Endothelial cell of umbilical vein (primary cell): ENCODE measurements around the gene CHAC1. TPM values are rescaled to one million over a fixed set of nuclear protein-coding genes. Genes with fewer than 3 reads are reported as not detected.

Experiments
- BruUV-seq: library from RNA; stranded (reverse); fragments of 400-500 nt; replicated peaks from 2 replicates; lab custom pipeline; 2021; lab: Mats Ljungman, UMichigan
- CTCF ChIA-PET: fragments of 300-600, 350-600 bp; sonication (Branson Sonifier 250); formaldehyde crosslinking; loops from one replicate; lab custom pipeline; 2021; ENCODE audit warnings: antibody characterized with exemption, inconsistent platforms; lab: Charles Lee
- POLR2A ChIA-PET: fragments of 300-600, 350-600 bp; sonication (Branson Sonifier 250); formaldehyde crosslinking; loops from one replicate; lab custom pipeline; 2021; ENCODE audit warnings: antibody characterized with exemption, inconsistent platforms; lab: Charles Lee
- DNase-seq: peaks from one replicate; pipeline ENCODE4 v3.0.0-alpha.2; 2011; ENCODE audit warnings: low read depth, low spot score
- FAIRE-seq: peaks from 2 replicates; lab custom pipeline; 2011; peaks lifted over from hg19 to GRCh38; lab: Jason Lieb, UNC
- H2AFZ ChIP-seq: 2 replicates; pipeline ENCODE4 v1.6.0; 2012; ENCODE audit warnings: low read depth, low read length, control low read depth, inconsistent platforms
- H3K27ac ChIP-seq: 2 replicates; pipeline ENCODE4 v1.5.1; 2011; ENCODE audit warnings: low read depth, mild to moderate bottlenecking, control low read depth, low read length, moderate library complexity; ENCODE audit not compliant: insufficient read depth
- H3K27me3 ChIP-seq, 2 experiments: 2 replicates each; pipeline versions ENCODE4 v1.6.0 to v1.6.1; 2011; ENCODE audit warnings: low read length in 2 of 2, mixed read lengths in 1 of 2; ENCODE audit not compliant: control insufficient read depth in 2 of 2, insufficient read depth in 2 of 2
- H3K36me3 ChIP-seq, 2 experiments: 2 replicates in 1 of 2; 3 replicates in 1 of 2; pipeline ENCODE4 v1.5.1; 2011; ENCODE audit warnings: low read length in 2 of 2, mild to moderate bottlenecking in 1 of 2, moderate library complexity in 1 of 2; ENCODE audit not compliant: control insufficient read depth in 2 of 2, insufficient read depth in 2 of 2; ENCODE audit errors: extremely low read depth in 1 of 2
- H3K4me1 ChIP-seq: 3 replicates; pipeline ENCODE4 v1.5.1; 2011; ENCODE audit warnings: mild to moderate bottlenecking, low read length; ENCODE audit not compliant: control insufficient read depth, insufficient read depth; ENCODE audit errors: extremely low read depth
- H3K4me2 ChIP-seq: 2 replicates; pipeline ENCODE4 v1.6.1; 2011; ENCODE audit warnings: low read length, control low read depth, mixed read lengths; ENCODE audit not compliant: insufficient read depth
- H3K4me3 ChIP-seq, 3 experiments: fragments of 200-600 bp in 1 of 3; sonication (generic), shearing (Covaris generic) in 1 of 3; replicated peaks in 1 of 3; 2 replicates each; pipeline ENCODE4 v1.5.1; 2011 to 2016; ENCODE audit warnings: control low read depth in 3 of 3, low read length in 3 of 3, mild to moderate bottlenecking in 2 of 3, inconsistent platforms in 1 of 3, low read depth in 1 of 3, moderate library complexity in 1 of 3; ENCODE audit not compliant: insufficient read depth in 1 of 3
- H3K79me2 ChIP-seq: 2 replicates; pipeline ENCODE4 v1.6.0; 2012; ENCODE audit warnings: low read length, inconsistent platforms; ENCODE audit not compliant: control insufficient read depth, insufficient read depth
- H3K9ac ChIP-seq: replicated peaks from 2 replicates; pipeline ENCODE3; 2011; ENCODE audit warnings: low read length, control low read depth; ENCODE audit not compliant: insufficient read depth; ENCODE audit errors: extremely low read depth
- H3K9me1 ChIP-seq: replicated peaks from 3 replicates; pipeline ENCODE4 v1.6.0; 2011; ENCODE audit warnings: mild to moderate bottlenecking, low read length; ENCODE audit not compliant: control insufficient read depth, insufficient read depth; ENCODE audit errors: extremely low read depth
- H3K9me3 ChIP-seq: replicated peaks from 2 replicates; pipeline ENCODE4 v1.5.1; 2012; ENCODE audit warnings: low read length, inconsistent platforms; ENCODE audit not compliant: control insufficient read depth, insufficient read depth
- H4K20me1 ChIP-seq: replicated peaks from 2 replicates; pipeline ENCODE3; 2011; ENCODE audit warnings: mild to moderate bottlenecking, low read length; ENCODE audit not compliant: control insufficient read depth, insufficient read depth; ENCODE audit errors: extremely low read depth
- CTCF ChIP-seq, 2 donors: IDR thresholded peaks; 1 replicate in 1 of 2; 2 replicates in 1 of 2; pipeline ENCODE4 v1.5.1; 2011; ENCODE audit warnings: low read length in 2 of 2, mild to moderate bottlenecking in 2 of 2, moderate library complexity in 2 of 2, control low read depth in 1 of 2, inconsistent platforms in 1 of 2, low read depth in 1 of 2; ENCODE audit not compliant: insufficient read depth in 1 of 2; ENCODE audit errors: extremely low read depth in 1 of 2
- EZH2 ChIP-seq: IDR thresholded peaks from 2 replicates; pipeline ENCODE4 v1.6.1; 2012; ENCODE audit warnings: borderline replicate concordance, low read depth, mild to moderate bottlenecking, moderate library complexity, low read length, inconsistent platforms; ENCODE audit not compliant: severe bottlenecking
- FOS ChIP-seq: IDR thresholded peaks from 2 replicates; pipeline ENCODE4 v1.6.1; 2011; ENCODE audit warnings: mild to moderate bottlenecking, low read length, moderate library complexity, borderline replicate concordance; ENCODE audit not compliant: insufficient read depth
- GATA2 ChIP-seq: IDR thresholded peaks from 2 replicates; pipeline ENCODE4 v1.7.0; 2011; ENCODE audit warnings: low read depth, mild to moderate bottlenecking, moderate library complexity, mixed read lengths, low read length; ENCODE audit not compliant: insufficient read length, insufficient read depth
- JUN ChIP-seq: IDR thresholded peaks from 2 replicates; pipeline ENCODE4 v1.6.1; 2011; ENCODE audit warnings: borderline replicate concordance, low read depth; ENCODE audit not compliant: insufficient read length, insufficient read depth
- MYC ChIP-seq: IDR thresholded peaks from one replicate; pipeline ENCODE4 v1.6.1; 2011; ENCODE audit warnings: mild to moderate bottlenecking, low read depth, low read length
- POLR2A ChIP-seq: IDR thresholded peaks from 2 replicates; pipeline ENCODE4 v1.6.1; 2012; ENCODE audit warnings: low read depth, mild to moderate bottlenecking, control low read depth, low read length
- POLR2AphosphoS5 ChIP-seq: IDR thresholded peaks from 2 replicates; pipeline ENCODE4 v1.6.1; 2012; ENCODE audit warnings: low read depth, mild to moderate bottlenecking, control low read depth, low read length, moderate library complexity; ENCODE audit not compliant: insufficient read depth
- dilution Hi-C: fragments of 300-500 bp; cut with MboI; formaldehyde crosslinking; loops from one replicate; pipeline ENCODE4 v1.15.0; 2019; ENCODE audit warnings: low sequenced_read_pairs; ENCODE audit not compliant: extremely low pct_ligation_motif_present
- intact Hi-C: fragments of 100-400 bp; cut with micrococcal nuclease; formaldehyde crosslinking; loops from one replicate; pipeline ENCODE4 v1.10.0; 2022
- polyA plus RNA-seq, 4 experiments: library from polyadenylated mRNA; depleted of rRNA in 3 of 4; stranded (reverse) in 3 of 4; unstranded in 1 of 4; fragments of >200 nt; gene quantifications; 2 replicates each; pipeline versions ENCODE4 v1.2.1 to v1.2.3, GENCODE V29; 2011 to 2012; ENCODE audit warnings: missing spikeins in 1 of 4
- small RNA-seq: library from RNA; depleted of rRNA; stranded (forward); fragments of <200 nt; gene quantifications from one replicate; pipeline ENCODE3, GENCODE V24; 2012; ENCODE audit warnings: low replicate concordance, low read depth; ENCODE audit not compliant: insufficient read depth, insufficient read length
- total RNA-seq: library from RNA; stranded (reverse); gene quantifications from 2 replicates; pipeline ENCODE4 v1.2.3, GENCODE V29; 2021
- TF ChIP-seq, protein P1 (sequence below): IDR thresholded peaks from 2 replicates; pipeline ENCODE4 v1.6.1; 2011; ENCODE audit not compliant: insufficient read depth, insufficient read length

CHAC1 gene
- total and polyA plus RNA-seq, 2 donors (not counting 3 experiments of a cell fraction or from before 2014, with no cell fraction given), result 4.6 to 25.7 TPM

DNA sequence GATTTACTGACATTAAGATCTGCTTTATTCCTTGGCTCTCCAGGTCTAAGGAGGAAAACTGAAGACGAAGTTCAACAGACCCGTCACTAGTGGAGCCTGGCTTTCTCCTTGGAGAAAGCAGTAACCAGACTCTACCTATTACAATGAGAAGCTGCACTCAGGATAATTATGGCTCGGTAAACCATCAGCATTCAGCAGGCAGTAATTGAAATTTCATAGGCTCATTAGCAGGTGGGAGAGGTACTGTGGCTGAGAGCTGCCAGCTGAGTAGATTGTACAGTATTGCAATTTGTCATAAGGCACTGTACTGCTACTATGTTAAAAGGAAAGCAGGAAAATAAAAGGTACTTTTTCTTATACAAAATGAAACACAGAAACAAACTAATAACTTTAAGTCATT is 51.2 kb downstream of the CHAC1 start:
- no peak for FAIRE-seq
- ChIA-PET POLR2A (no interaction called here), CTCF (interaction anchor here (0.6 to 2.9 kb wide), 4 partner anchors 10 to 86 kb away, joined by 3 to 6 read pairs (median 4); no protein-coding TSS in a partner anchor)
- no TSS peak for BruUV-seq
- H3K9me3 ChIP-seq, result no peaks in the 10 kb centered on the region
- H3K9me1 ChIP-seq, result no peaks in the 10 kb centered on the region
- H3K36me3 ChIP-seq, result peaks cover 3 to 8% of the 10 kb centered on the region in 2 experiments
- TF ChIP-seq POLR2AphosphoS5, result no peak
- no peak for TF ChIP-seq CTCF (IDR thresholded peaks at IDR 0.05; ENCODE audit: extremely low read depth in 1 of 2, insufficient read depth in 1 of 2, low read depth in 1 of 2, low read length in 2 of 2)
- TF ChIP-seq JUN, result no peak
- no peak for TF ChIP-seq GATA2
- TF ChIP-seq MYC, result no peak
- TF ChIP-seq POLR2A, result no peak
- no peak for TF ChIP-seq FOS
- TF ChIP-seq, protein P1, sequence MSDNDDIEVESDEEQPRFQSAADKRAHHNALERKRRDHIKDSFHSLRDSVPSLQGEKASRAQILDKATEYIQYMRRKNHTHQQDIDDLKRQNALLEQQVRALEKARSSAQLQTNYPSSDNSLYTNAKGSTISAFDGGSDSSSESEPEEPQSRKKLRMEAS, result no peak
- no peak for TF ChIP-seq EZH2
- no peak for DNase-seq
- H2AFZ ChIP-seq, result no peak overlapping the region
- H3K27ac ChIP-seq, result no peak overlapping the region
- intact Hi-C loops, result no loop called here
- H4K20me1 ChIP-seq, result no peaks in the 10 kb centered on the region
- H3K4me1 ChIP-seq, result peaks cover 10% of the 10 kb centered on the region
- H3K79me2 ChIP-seq, result no peaks in the 10 kb centered on the region
- no peak overlapping the region for H3K4me2 ChIP-seq
- H3K9ac ChIP-seq, result no peak overlapping the region
- dilution Hi-C loops, result no loop called here
- no peaks in the 10 kb centered on the region for H3K27me3 ChIP-seq
- H3K4me3 ChIP-seq, result no peak overlapping the region

Small RNA genes within 50 kb of the gene (small RNA-seq; reads per million reads assigned to genes)
- not detected for gene ISCA1P4

Other genes starting within 250 kb of the CHAC1 start
- gene RMDN3, start 198.2 kb upstream of the CHAC1 start, total RNA-seq, result 35.9 and 37.2 TPM in 2 replicates
- 17.6 and 20.1 TPM in 2 replicates for gene RMDN3, start 198.2 kb upstream of the CHAC1 start, polyA plus RNA-seq
- 5.5 and 6.3 TPM in 2 replicates for gene GCHFR, start 189.4 kb upstream of the CHAC1 start, total RNA-seq
- gene GCHFR, start 189.4 kb upstream of the CHAC1 start, polyA plus RNA-seq, result 14.2 and 17.0 TPM in 2 replicates
- gene C15orf62, start 183.5 kb upstream of the CHAC1 start, total RNA-seq, result 0.38 and 0.44 TPM in 2 replicates
- gene C15orf62, start 183.5 kb upstream of the CHAC1 start, polyA plus RNA-seq, result 0.12 and 0.16 TPM in 2 replicates
- 24.8 and 29.7 TPM in 2 replicates for gene ZFYVE19, start 146.4 kb upstream of the CHAC1 start, total RNA-seq
- 47.2 and 55.4 TPM in 2 replicates for gene ZFYVE19, start 146.4 kb upstream of the CHAC1 start, polyA plus RNA-seq
- gene DNAJC17, start 146.0 kb upstream of the CHAC1 start, total RNA-seq, result 42.6 and 46.4 TPM in 2 replicates
- gene DNAJC17, start 146.0 kb upstream of the CHAC1 start, polyA plus RNA-seq, result 30.7 and 43.2 TPM in 2 replicates
- gene PPP1R14D, start 124.8 kb upstream of the CHAC1 start, total RNA-seq, result not detected in 2 replicates
- gene PPP1R14D, start 124.8 kb upstream of the CHAC1 start, polyA plus RNA-seq, result not detected in 2 replicates
- 3.6 and 4.2 TPM in 2 replicates for gene SPINT1, start 109.4 kb upstream of the CHAC1 start, total RNA-seq
- gene SPINT1, start 109.4 kb upstream of the CHAC1 start, polyA plus RNA-seq, result 4.1 and 4.9 TPM in 2 replicates
- 0.18 and 0.20 TPM in 2 replicates for gene RHOV, start 79.2 kb upstream of the CHAC1 start, total RNA-seq
- gene RHOV, start 79.2 kb upstream of the CHAC1 start, polyA plus RNA-seq, result 0.15 and 0.19 TPM in 2 replicates
- 32.8 and 33.3 TPM in 2 replicates for gene VPS18, start 59.0 kb upstream of the CHAC1 start, total RNA-seq
- gene VPS18, start 59.0 kb upstream of the CHAC1 start, polyA plus RNA-seq, result 29.3 and 34.1 TPM in 2 replicates
- gene DLL4, start 24.1 kb upstream of the CHAC1 start, total RNA-seq, result 55.2 and 75.8 TPM in 2 replicates
- gene DLL4, start 24.1 kb upstream of the CHAC1 start, polyA plus RNA-seq, result 25.5 and 57.8 TPM in 2 replicates
- gene INO80, start 162.8 kb downstream of the CHAC1 start, total RNA-seq, result 22.9 and 29.1 TPM in 2 replicates
- gene INO80, start 162.8 kb downstream of the CHAC1 start, polyA plus RNA-seq, result 4.4 and 5.7 TPM in 2 replicates